Measurements from ENCODE around the gene NRN1. TPM values are rescaled to one million over a fixed set of nuclear protein-coding genes. Genes with fewer than 3 reads are reported as not detected.
"Not testable (repeated sequence)": the region's sequence is repeated elsewhere in the genome, so short reads cannot be mapped to it uniquely, and the experiment has no call there.

The NRN1 gene
- polyA plus RNA-seq, 1 donor: 28.1 TPM

- DNase-seq (ENCODE audit: low read depth): no peak
Measured at GRCh38 chr6:5984150-5985089, 22.3 kb downstream of the NRN1 start.

GRCh38 chr6:5981126-5982026 is 25.3 kb downstream of the NRN1 start:
- DNase-seq (ENCODE audit: low read depth): no peak

GRCh38 chr6:5979650-5980420 is 26.9 kb downstream of the NRN1 start:
- peak; percentile 57 for DNase-seq (ENCODE audit: low read depth)

- no peak for DNase-seq (ENCODE audit: low read depth)
Measured at GRCh38 chr6:5976811-5977210, 29.9 kb downstream of the NRN1 start.

- DNase-seq (ENCODE audit: low read depth): no peak
Measured at GRCh38 chr6:5968817-5969734, 37.6 kb downstream of the NRN1 start.

- not testable (repeated sequence) for DNase-seq (ENCODE audit: low read depth)
Measured at GRCh38 chr6:5968036-5968435, 38.7 kb downstream of the NRN1 start.

GRCh38 chr6:5967594-5967993 is 39.1 kb downstream of the NRN1 start:
- no peak for DNase-seq (ENCODE audit: low read depth)

GRCh38 chr6:5962794-5963193 is 43.9 kb downstream of the NRN1 start:
- no peak for DNase-seq (ENCODE audit: low read depth)

- DNase-seq (ENCODE audit: low read depth): no peak
Measured at GRCh38 chr6:5961836-5962235, 44.9 kb downstream of the NRN1 start.

- DNase-seq (ENCODE audit: low read depth): no peak
Measured at GRCh38 chr6:5960456-5960855, 46.3 kb downstream of the NRN1 start.

- DNase-seq (ENCODE audit: low read depth): no peak
Measured at GRCh38 chr6:5958921-5959320, 47.8 kb downstream of the NRN1 start.

GRCh38 chr6:5956939-5957338 is 49.8 kb downstream of the NRN1 start:
- no peak for DNase-seq (ENCODE audit: low read depth)

GRCh38 chr6:5950361-5950785 is 56.4 kb downstream of the NRN1 start:
- DNase-seq (ENCODE audit: low read depth): no peak
